Fibroblast of lung (primary cell): ENCODE results near the gene DHX35. TPM values are rescaled to one million over a fixed set of nuclear protein-coding genes. Genes with fewer than 3 reads are reported as not detected.
A peak's percentile ranks its signal among the peaks of the same experiment; 100 is the strongest.

Experiments used
- DNase-seq, 2 donors: peaks; one replicate each; pipeline versions ENCODE4 v3.0.0 to v3.0.0-alpha.2; 2010; ENCODE audit warnings: low read depth in 2 of 2
- H2AFZ ChIP-seq: 2 replicates; pipeline ENCODE4 v1.5.1; 2012; ENCODE audit warnings: low read length, control low read depth, inconsistent platforms
- H3K27ac ChIP-seq: 2 replicates; pipeline ENCODE4 v1.5.1; 2011; ENCODE audit warnings: low read length, control low read depth; ENCODE audit not compliant: insufficient read depth
- H3K27me3 ChIP-seq: 2 replicates; pipeline ENCODE4 v1.5.1; 2011; ENCODE audit warnings: mild to moderate bottlenecking, low read length; ENCODE audit not compliant: control insufficient read depth, insufficient read depth
- H3K36me3 ChIP-seq: 2 replicates; pipeline ENCODE4 v1.5.1; 2011; ENCODE audit warnings: low read length; ENCODE audit not compliant: control insufficient read depth, insufficient read depth
- H3K4me1 ChIP-seq: 2 replicates; pipeline ENCODE4 v1.5.1; 2011; ENCODE audit warnings: low read length; ENCODE audit not compliant: control insufficient read depth, insufficient read depth; ENCODE audit errors: extremely low read depth
- H3K4me2 ChIP-seq: 2 replicates; pipeline ENCODE4 v1.5.1; 2011; ENCODE audit warnings: low read length, control low read depth; ENCODE audit not compliant: insufficient read depth; ENCODE audit errors: extremely low read depth
- H3K4me3 ChIP-seq, 4 experiments: fragments of 200-600 bp in 1 of 4; sonication (generic) in 1 of 4; replicated peaks in 1 of 4; 2 replicates each; pipeline ENCODE4 v1.5.1; 2011 to 2016; ENCODE audit warnings: low read length in 4 of 4, low read depth in 3 of 4, mild to moderate bottlenecking in 3 of 4, control low read depth in 2 of 4, inconsistent platforms in 1 of 4, mixed read lengths in 1 of 4; ENCODE audit not compliant: insufficient read depth in 1 of 4; ENCODE audit errors: control extremely low read depth in 1 of 4
- H3K79me2 ChIP-seq: 2 replicates; pipeline ENCODE4 v1.5.1; 2012; ENCODE audit warnings: mild to moderate bottlenecking, low read length, inconsistent platforms; ENCODE audit not compliant: control insufficient read depth, insufficient read depth
- H3K9ac ChIP-seq: 2 replicates; pipeline ENCODE4 v1.5.1; 2011; ENCODE audit warnings: mild to moderate bottlenecking, low read length, control low read depth; ENCODE audit not compliant: insufficient read depth
- H3K9me3 ChIP-seq: 2 replicates; pipeline ENCODE4 v1.5.1; 2012; ENCODE audit warnings: low read depth, low read length; ENCODE audit not compliant: control insufficient read depth, insufficient read depth
- H4K20me1 ChIP-seq: 2 replicates; pipeline ENCODE4 v1.5.1; 2011; ENCODE audit warnings: low read length; ENCODE audit not compliant: control insufficient read depth, insufficient read depth; ENCODE audit errors: extremely low read depth
- CTCF ChIP-seq, 2 donors: IDR thresholded peaks in 1 of 2; conservative IDR thresholded peaks in 1 of 2; 1 replicate in 1 of 2; 2 replicates in 1 of 2; pipeline ENCODE4 v1.5.1; 2011 to 2012; ENCODE audit warnings: low read length in 2 of 2, control low read depth in 1 of 2, inconsistent platforms in 1 of 2, low read depth in 1 of 2, mild to moderate bottlenecking in 1 of 2
- EZH2 ChIP-seq: IDR thresholded peaks from 2 replicates; pipeline ENCODE4 v1.5.1; 2012; ENCODE audit warnings: low read length, control low read depth, mild to moderate bottlenecking; ENCODE audit errors: missing control alignments
- polyA plus RNA-seq, 2 donors: library from polyadenylated mRNA; depleted of rRNA in 1 of 2; stranded (reverse) in 1 of 2; unstranded in 1 of 2; fragments of >200 nt; gene quantifications; 2 replicates each; pipeline ENCODE4 v1.2.1, GENCODE V29; 2011 to 2012; ENCODE audit warnings: missing spikeins in 1 of 2
- total RNA-seq: library from RNA; depleted of rRNA; stranded (reverse); fragments of >200 nt; gene quantifications from 2 replicates; pipeline ENCODE4 v1.2.1, GENCODE V29; 2014

DHX35 gene
- total and polyA plus RNA-seq, 2 donors (not counting 1 experiment from before 2014, with no cell fraction given) = 11.4 to 12.1 TPM

- Histone ChIP-seq H3K4me3 (no peak overlapping the region), H3K9ac (no peak overlapping the region), H3K27me3 (no peaks in the 10 kb centered on the region), H3K4me2 (no peak overlapping the region), H2AFZ (no peak overlapping the region), H4K20me1 (no peaks in the 10 kb centered on the region), H3K27ac (no peak overlapping the region), H3K9me3 (no peaks in the 10 kb centered on the region), H3K79me2 (peaks cover 86% of the 10 kb centered on the region), H3K36me3 (no peaks in the 10 kb centered on the region), H3K4me1 (peaks cover 17% of the 10 kb centered on the region)
- DNase-seq = no peak
- TF ChIP-seq EZH2 = no peak
- no peak for TF ChIP-seq CTCF (conservative IDR thresholded peaks at IDR 0.05 in 1 of 2, IDR thresholded peaks at IDR 0.05 in 1 of 2; ENCODE audit: low read depth in 1 of 2, low read length in 2 of 2)
Observed at GRCh38 chr20:38930242-38930569, 31.9 kb upstream of the DHX35 start.

GRCh38 chr20:38931984-38932383, 30.2 kb upstream of the DHX35 start:
- no peaks in the 10 kb centered on the region for H4K20me1 ChIP-seq
- H3K4me1 ChIP-seq = peaks cover 17% of the 10 kb centered on the region
- H3K9me3 ChIP-seq = no peaks in the 10 kb centered on the region
- peaks cover 2% of the 10 kb centered on the region for H3K36me3 ChIP-seq
- TF ChIP-seq EZH2 (no peak), CTCF (conservative IDR thresholded peaks at IDR 0.05 in 1 of 2, IDR thresholded peaks at IDR 0.05 in 1 of 2; ENCODE audit: low read depth in 1 of 2, low read length in 2 of 2) (no peak)
- peaks cover 98% of the 10 kb centered on the region for H3K79me2 ChIP-seq
- no peak for DNase-seq
- no peak overlapping the region for H2AFZ ChIP-seq
- no peak overlapping the region for H3K4me3 ChIP-seq
- no peak overlapping the region for H3K9ac ChIP-seq
- peak overlapping the region; percentile 36 for H3K4me2 ChIP-seq
- peak overlapping the region; percentile 77 for H3K27ac ChIP-seq
- no peaks in the 10 kb centered on the region for H3K27me3 ChIP-seq

- Histone ChIP-seq H3K79me2 (peaks cover 98% of the 10 kb centered on the region), H4K20me1 (no peaks in the 10 kb centered on the region), H3K4me2 (peak overlapping the region; percentile 73), H3K4me1 (peaks cover 17% of the 10 kb centered on the region), H2AFZ (peak overlapping the region; percentile 72), H3K36me3 (peaks cover 2% of the 10 kb centered on the region), H3K27ac (peak overlapping the region; percentile 77), H3K9me3 (no peaks in the 10 kb centered on the region), H3K9ac (no peak overlapping the region), H3K4me3 (no peak overlapping the region), H3K27me3 (no peaks in the 10 kb centered on the region)
- DNase-seq = peak; percentile 71 to 76
- TF ChIP-seq EZH2 (no peak), CTCF (conservative IDR thresholded peaks at IDR 0.05 in 1 of 2, IDR thresholded peaks at IDR 0.05 in 1 of 2; ENCODE audit: low read depth in 1 of 2, low read length in 2 of 2) (no peak)
Observed at GRCh38 chr20:38932457-38933120, 29.6 kb upstream of the DHX35 start.
